ENCODE results near the gene GNB5.
"Not testable (repeated sequence)": the region's sequence is repeated elsewhere in the genome, so short reads cannot be mapped to it uniquely, and the experiment has no call there.

The GNB5 gene

GRCh38 chr15:52191207-52191606 is at the start of gene GNB5:
Gene GNB5, minus strand, starts transcription at chr15:52191392. Its CDS starts 6,716 bp downstream, at chr15:52184676.
- DNase-seq (ENCODE audit: extremely low read depth, low read depth): no peak
- no peak for TF ChIP-seq CTCF (IDR thresholded peaks at IDR 0.05; ENCODE audit: low read depth, low read length, missing control alignments)
- no peak within 1 kb of the TSS for H3K4me3 ChIP-seq (replicated peaks; ENCODE audit: low read depth, low read length)

- TF ChIP-seq CTCF (IDR thresholded peaks at IDR 0.05; ENCODE audit: low read depth, low read length, missing control alignments): no peak
- H3K4me3 ChIP-seq (replicated peaks; ENCODE audit: low read depth, low read length): no peak overlapping the region
- DNase-seq (ENCODE audit: extremely low read depth, low read depth): no peak
Observed at GRCh38 chr15:52240166-52240565, 49.0 kb upstream of the GNB5 start.

DNA sequence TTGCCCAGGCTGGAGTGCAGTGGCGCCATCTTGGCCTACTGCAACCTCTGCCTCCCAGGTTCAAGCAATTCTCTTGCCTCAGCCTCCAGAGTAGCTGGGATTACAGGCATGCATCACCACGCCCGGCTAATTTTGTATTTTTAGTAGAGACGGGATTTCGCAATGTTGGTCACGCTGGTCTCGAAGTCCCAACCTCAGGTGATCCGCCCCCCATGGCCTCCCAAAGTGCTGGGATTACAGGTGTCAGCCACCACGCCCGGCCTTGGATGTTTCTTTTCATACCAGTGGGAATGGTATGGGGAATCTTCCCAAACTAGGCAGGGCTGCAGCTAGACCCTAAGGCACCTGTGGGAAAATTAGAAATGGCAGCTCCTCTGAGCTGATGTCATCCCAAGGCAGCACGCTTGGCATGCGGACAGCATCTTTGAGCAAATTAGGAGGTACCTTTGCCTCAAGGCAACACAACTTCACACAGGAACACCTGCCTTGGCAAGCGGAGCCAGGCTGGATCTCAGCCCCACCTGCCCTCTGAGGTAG is 47.9 kb upstream of the GNB5 start:
- DNase-seq (ENCODE audit: extremely low read depth, low read depth); H3K4me3 ChIP-seq (replicated peaks; ENCODE audit: low read depth, low read length): not testable (repeated sequence)

DNA sequence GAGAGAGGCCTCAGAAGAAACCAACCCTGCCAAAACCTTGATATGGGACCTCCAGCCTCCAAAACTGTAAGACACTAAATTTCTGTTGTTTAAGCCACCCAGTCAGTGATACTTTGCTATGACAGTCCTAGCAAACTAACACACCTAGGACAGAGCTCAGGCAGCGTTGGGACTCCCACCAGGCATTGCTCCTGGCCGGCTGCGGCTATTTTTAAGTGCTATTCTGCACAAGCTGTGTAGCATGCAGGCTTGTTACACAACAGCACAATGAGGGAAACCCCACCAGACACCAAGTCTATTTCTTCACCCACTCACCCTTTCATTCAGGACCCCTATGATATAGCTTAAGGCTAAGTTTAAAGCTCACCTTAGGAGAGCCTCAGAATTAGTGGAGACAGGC is 47.0 kb upstream of the GNB5 start:
- no peak for TF ChIP-seq CTCF (IDR thresholded peaks at IDR 0.05; ENCODE audit: low read depth, low read length, missing control alignments)
- H3K4me3 ChIP-seq (replicated peaks; ENCODE audit: low read depth, low read length): no peak overlapping the region
- no peak for DNase-seq (ENCODE audit: extremely low read depth, low read depth)

DNA sequence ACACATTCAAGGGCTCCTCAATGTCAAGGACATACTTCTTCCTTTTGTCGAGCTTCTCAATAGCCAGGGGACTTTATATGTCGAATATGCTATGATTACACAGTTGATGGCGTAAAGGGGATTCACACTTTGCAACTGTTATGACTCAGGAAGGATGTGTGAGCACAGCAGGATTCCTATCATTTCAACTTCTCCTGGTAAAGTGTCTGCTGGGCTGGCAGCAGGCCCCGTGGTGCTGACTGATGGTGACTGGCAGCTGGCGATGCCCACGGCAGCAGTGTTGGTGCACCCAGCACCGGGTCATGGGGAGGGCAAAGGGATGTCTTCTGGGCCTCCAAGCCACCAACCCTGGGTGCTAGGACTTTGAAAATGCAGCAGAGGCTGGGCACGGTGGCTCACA is 44.8 kb upstream of the GNB5 start:
- no peak for DNase-seq (ENCODE audit: extremely low read depth, low read depth)
- H3K4me3 ChIP-seq (replicated peaks; ENCODE audit: low read depth, low read length): no peak overlapping the region

DNA sequence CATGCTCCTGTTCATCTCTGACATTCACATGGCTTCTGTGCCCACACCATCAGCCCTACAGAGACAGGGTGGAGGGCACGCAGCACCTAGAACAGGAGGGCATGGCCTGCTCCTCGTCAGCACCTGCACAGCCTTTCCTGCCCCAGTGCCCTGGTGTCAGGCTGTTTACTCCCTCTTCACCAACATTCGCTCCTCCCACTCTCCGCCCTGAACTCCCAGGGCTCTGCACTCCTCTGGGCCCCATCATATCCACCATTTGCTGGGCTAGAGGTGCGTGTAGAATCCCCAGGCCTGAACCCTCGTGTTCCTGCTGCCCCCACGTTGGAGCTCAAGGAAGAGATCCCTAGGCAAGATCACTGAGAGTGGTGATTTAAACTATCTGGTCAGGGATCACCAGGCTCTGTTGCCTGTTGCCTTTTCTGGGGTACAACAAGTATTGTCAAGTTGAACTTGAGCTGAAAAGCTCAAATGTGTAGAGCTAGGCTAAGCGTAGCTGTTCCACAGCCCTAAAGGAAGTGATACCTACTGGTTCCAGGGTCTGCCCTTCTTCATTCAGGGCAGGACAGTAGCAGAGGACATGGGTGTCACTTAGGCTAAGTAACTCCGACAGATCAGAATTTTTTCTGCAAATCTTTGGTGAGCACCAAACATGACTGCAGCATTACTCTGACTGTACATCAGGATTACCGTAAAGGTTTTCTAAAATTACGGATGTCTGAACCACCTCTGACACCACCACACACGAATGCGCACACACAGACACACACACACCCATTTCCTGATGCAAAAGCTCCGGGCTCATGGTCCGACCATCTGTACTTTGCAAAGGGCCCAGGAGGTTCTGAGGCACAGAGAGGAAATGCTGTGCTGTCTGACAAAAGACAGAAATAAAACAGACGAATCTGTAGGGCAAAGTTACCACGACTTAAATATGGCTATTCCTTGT is 43.7 kb upstream of the GNB5 start:
- H3K4me3 ChIP-seq (replicated peaks; ENCODE audit: low read depth, low read length): no peak overlapping the region
- TF ChIP-seq CTCF (IDR thresholded peaks at IDR 0.05; ENCODE audit: low read depth, low read length, missing control alignments): no peak
- no peak for DNase-seq (ENCODE audit: extremely low read depth, low read depth)

More for the DNA sequence above, 44.8 kb upstream of the GNB5 start:
- no peak for TF ChIP-seq CTCF (IDR thresholded peaks at IDR 0.05; ENCODE audit: low read depth, low read length, missing control alignments)

DNA sequence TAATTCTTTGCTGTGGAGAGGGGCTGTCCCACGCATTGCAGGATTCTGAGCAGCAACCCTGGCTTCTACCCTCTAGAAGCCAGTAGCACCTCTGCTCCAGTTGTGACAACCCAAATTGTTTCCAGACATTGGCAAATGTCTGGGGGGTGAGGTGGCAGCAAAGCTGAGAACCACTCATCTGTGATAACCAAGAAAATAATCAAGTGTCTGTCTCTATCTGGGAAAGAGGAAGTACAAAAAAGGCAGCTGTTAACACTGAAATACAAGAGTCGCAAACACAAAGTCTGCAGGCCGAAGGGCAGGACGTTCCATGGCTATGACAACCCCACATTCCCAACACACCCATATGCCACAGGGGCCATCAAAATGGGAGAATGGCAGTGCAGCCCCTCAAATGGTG is 42.2 kb upstream of the GNB5 start:
- no peak overlapping the region for H3K4me3 ChIP-seq (replicated peaks; ENCODE audit: low read depth, low read length)
- no peak for DNase-seq (ENCODE audit: extremely low read depth, low read depth)
- no peak for TF ChIP-seq CTCF (IDR thresholded peaks at IDR 0.05; ENCODE audit: low read depth, low read length, missing control alignments)
